Panc1 (cell line): Measurements from ENCODE around the gene PITX1. TPM values are rescaled to one million over a fixed set of nuclear protein-coding genes. Genes with fewer than 3 reads are reported as not detected.
A peak's percentile ranks its signal among the peaks of the same experiment; 100 is the strongest.
"Not testable (repeated sequence)": the region's sequence is repeated elsewhere in the genome, so short reads cannot be mapped to it uniquely, and the experiment has no call there.

Source experiments
- ATAC-seq: fragments of 200-7000 bp; cut with Tn5 transposase; 2 replicates; pipeline ENCODE4 v1.9.1; 2020; ENCODE audit warnings: mild to moderate bottlenecking, moderate library complexity
- BruUV-seq: library from RNA; stranded (reverse); fragments of 400-500 nt; replicated peaks from 2 replicates; lab custom pipeline; 2021; lab: Mats Ljungman, UMichigan
- CTCF ChIA-PET: fragments of 300-600 bp; sonication (Branson Sonifier 250); formaldehyde crosslinking; loops from one replicate; lab custom pipeline; 2022; ENCODE audit warnings: antibody characterized with exemption; lab: Charles Lee
- POLR2A ChIA-PET: fragments of 300-600 bp; sonication (Branson Sonifier 250); formaldehyde crosslinking; loops from one replicate; lab custom pipeline; 2022; ENCODE audit warnings: antibody characterized with exemption; lab: Charles Lee
- DNase-seq: peaks from one replicate; pipeline ENCODE4 v3.0.0-alpha.2; 2010; ENCODE audit warnings: low read depth, low spot score
- H3K27ac ChIP-seq: 2 replicates; pipeline ENCODE4 v1.5.1; 2011; ENCODE audit warnings: mild to moderate bottlenecking, low read length, inconsistent platforms
- H3K27me3 ChIP-seq: fragments of 200-500 bp; sonication (Bioruptor generic); 2 replicates; pipeline ENCODE4 v1.6.0; 2014; ENCODE audit warnings: low read length, inconsistent platforms; ENCODE audit not compliant: control insufficient read depth, insufficient read depth
- H3K36me3 ChIP-seq: fragments of 200-500 bp; sonication (Bioruptor generic); 2 replicates; pipeline ENCODE4 v1.5.1; 2014; ENCODE audit warnings: inconsistent platforms, mild to moderate bottlenecking, low read length, moderate library complexity; ENCODE audit not compliant: control insufficient read depth, insufficient read depth
- H3K4me1 ChIP-seq: 2 replicates; pipeline ENCODE4 v1.5.1; 2011; ENCODE audit warnings: inconsistent platforms, mild to moderate bottlenecking, low read length, moderate library complexity; ENCODE audit not compliant: control insufficient read depth, insufficient read depth
- H3K4me3 ChIP-seq, 2 experiments: 2 replicates each; pipeline ENCODE4 v1.5.1; 2011 to 2012; ENCODE audit warnings: low read depth in 2 of 2, low read length in 2 of 2, mild to moderate bottlenecking in 2 of 2, inconsistent platforms in 1 of 2, moderate library complexity in 1 of 2
- H3K9me3 ChIP-seq: fragments of 200-500 bp; sonication (Bioruptor generic); 2 replicates; pipeline ENCODE4 v1.5.1; 2014; ENCODE audit warnings: low read depth, mild to moderate bottlenecking, inconsistent platforms, low read length, moderate library complexity; ENCODE audit not compliant: control insufficient read depth, insufficient read depth
- POLR2AphosphoS5 ChIP-seq: IDR thresholded peaks from 2 replicates; pipeline ENCODE4 v1.6.1; 2012; ENCODE audit warnings: mild to moderate bottlenecking, low read depth, low read length, moderate library complexity
- SIN3A ChIP-seq: IDR thresholded peaks from 2 replicates; pipeline ENCODE4 v1.6.1; 2012; ENCODE audit warnings: low read depth, mild to moderate bottlenecking, low read length, moderate library complexity, borderline replicate concordance; ENCODE audit not compliant: insufficient read depth
- TCF7L2 ChIP-seq: IDR thresholded peaks from 2 replicates; pipeline ENCODE4 v1.6.1; 2011; ENCODE audit warnings: mild to moderate bottlenecking, low read depth, low read length, inconsistent platforms
- in situ Hi-C: cut with HindIII; loops from 2 replicates; pipeline ENCODE4 v1.10.0; 2016; ENCODE audit warnings: low sequenced_read_pairs, low pct_unique_long_range_greater_than_20kb
- intact Hi-C: fragments of 100-400 bp; cut with micrococcal nuclease; formaldehyde crosslinking; loops from one replicate; pipeline ENCODE4 v1.10.0; 2022; ENCODE audit not compliant: unreplicated experiment
- total RNA-seq: library from RNA; stranded (reverse); gene quantifications from one replicate; pipeline ENCODE4 v1.2.1, GENCODE V29; 2021; ENCODE audit not compliant: unreplicated experiment
- TF ChIP-seq, protein P1 (sequence below): fragments of 450-650 bp; IDR thresholded peaks from 2 replicates; pipeline ENCODE4 v1.5.1; 2017; ENCODE audit warnings: mild to moderate bottlenecking
- TF ChIP-seq, protein P2 (sequence below), 2 experiments: IDR thresholded peaks; 2 replicates each; pipeline ENCODE4 v1.6.1; 2011 to 2012; ENCODE audit warnings: low read depth in 2 of 2, control low read depth in 1 of 2, low read length in 1 of 2, mild to moderate bottlenecking in 1 of 2, moderate library complexity in 1 of 2; ENCODE audit not compliant: insufficient read depth in 1 of 2

The PITX1 gene
- total RNA-seq, 1 experiment from 2014 or later: 41.5 TPM

DNA sequence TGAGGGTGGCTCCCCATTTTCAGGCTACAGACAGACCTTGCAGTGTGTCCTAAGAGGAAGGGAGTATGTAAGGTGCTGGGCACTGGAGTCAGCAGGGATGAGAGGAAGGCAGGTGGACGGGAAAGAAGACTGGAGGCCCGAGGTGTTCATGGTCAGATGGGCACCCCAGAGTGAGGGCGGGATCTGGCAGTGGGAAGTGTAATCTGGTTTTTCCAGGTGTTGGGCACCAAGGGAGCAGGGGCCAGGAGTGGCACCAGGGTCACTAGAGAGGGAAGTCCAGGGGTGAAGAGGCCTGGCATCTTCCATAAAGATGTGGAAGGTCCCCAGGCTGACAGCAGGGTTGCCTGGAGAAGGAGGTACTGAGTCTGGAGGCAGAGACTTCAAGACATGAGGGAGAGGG lies 29.7 kb downstream of the PITX1 start:
- in situ Hi-C loops: no loop called here

DNA sequence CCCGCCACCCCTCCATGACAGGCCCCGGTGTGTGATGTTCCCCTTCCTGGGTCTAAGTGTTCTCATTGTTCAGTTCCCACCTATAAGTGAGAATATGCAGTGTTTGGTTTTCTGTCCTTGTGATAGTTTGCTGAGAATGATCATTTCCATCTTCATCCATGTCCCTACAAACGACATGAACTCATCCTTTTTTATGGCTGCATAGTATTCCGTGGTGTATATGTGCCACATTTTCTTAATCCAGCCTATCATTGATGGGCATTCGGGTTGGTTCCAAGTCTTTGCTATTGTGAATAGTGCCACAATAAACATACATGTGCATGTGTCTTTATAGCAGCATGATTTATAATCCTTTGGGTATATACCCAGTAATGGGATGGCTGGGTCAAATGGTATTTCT lies 36.0 kb downstream of the PITX1 start:
- CTCF ChIA-PET, ATAC-seq, BruUV-seq: not testable (repeated sequence)

More for the DNA sequence above, 29.7 kb downstream of the PITX1 start:
- BruUV-seq: no TSS peak
- TF ChIP-seq SIN3A (no peak), TCF7L2 (no peak), POLR2AphosphoS5 (no peak)
- TF ChIP-seq, protein P1, sequence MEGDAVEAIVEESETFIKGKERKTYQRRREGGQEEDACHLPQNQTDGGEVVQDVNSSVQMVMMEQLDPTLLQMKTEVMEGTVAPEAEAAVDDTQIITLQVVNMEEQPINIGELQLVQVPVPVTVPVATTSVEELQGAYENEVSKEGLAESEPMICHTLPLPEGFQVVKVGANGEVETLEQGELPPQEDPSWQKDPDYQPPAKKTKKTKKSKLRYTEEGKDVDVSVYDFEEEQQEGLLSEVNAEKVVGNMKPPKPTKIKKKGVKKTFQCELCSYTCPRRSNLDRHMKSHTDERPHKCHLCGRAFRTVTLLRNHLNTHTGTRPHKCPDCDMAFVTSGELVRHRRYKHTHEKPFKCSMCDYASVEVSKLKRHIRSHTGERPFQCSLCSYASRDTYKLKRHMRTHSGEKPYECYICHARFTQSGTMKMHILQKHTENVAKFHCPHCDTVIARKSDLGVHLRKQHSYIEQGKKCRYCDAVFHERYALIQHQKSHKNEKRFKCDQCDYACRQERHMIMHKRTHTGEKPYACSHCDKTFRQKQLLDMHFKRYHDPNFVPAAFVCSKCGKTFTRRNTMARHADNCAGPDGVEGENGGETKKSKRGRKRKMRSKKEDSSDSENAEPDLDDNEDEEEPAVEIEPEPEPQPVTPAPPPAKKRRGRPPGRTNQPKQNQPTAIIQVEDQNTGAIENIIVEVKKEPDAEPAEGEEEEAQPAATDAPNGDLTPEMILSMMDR: no peak
- TF ChIP-seq, protein P2, sequence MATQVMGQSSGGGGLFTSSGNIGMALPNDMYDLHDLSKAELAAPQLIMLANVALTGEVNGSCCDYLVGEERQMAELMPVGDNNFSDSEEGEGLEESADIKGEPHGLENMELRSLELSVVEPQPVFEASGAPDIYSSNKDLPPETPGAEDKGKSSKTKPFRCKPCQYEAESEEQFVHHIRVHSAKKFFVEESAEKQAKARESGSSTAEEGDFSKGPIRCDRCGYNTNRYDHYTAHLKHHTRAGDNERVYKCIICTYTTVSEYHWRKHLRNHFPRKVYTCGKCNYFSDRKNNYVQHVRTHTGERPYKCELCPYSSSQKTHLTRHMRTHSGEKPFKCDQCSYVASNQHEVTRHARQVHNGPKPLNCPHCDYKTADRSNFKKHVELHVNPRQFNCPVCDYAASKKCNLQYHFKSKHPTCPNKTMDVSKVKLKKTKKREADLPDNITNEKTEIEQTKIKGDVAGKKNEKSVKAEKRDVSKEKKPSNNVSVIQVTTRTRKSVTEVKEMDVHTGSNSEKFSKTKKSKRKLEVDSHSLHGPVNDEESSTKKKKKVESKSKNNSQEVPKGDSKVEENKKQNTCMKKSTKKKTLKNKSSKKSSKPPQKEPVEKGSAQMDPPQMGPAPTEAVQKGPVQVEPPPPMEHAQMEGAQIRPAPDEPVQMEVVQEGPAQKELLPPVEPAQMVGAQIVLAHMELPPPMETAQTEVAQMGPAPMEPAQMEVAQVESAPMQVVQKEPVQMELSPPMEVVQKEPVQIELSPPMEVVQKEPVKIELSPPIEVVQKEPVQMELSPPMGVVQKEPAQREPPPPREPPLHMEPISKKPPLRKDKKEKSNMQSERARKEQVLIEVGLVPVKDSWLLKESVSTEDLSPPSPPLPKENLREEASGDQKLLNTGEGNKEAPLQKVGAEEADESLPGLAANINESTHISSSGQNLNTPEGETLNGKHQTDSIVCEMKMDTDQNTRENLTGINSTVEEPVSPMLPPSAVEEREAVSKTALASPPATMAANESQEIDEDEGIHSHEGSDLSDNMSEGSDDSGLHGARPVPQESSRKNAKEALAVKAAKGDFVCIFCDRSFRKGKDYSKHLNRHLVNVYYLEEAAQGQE (IDR thresholded peaks at IDR 0.05; ENCODE audit: insufficient read depth in 1 of 2, low read depth in 2 of 2, low read length in 1 of 2): no peak
- no peaks in the 10 kb centered on the region for H3K4me1 ChIP-seq
- H3K27me3 ChIP-seq: no peaks in the 10 kb centered on the region
- H3K36me3 ChIP-seq: no peaks in the 10 kb centered on the region
- no peak overlapping the region for H3K27ac ChIP-seq
- DNase-seq: no peak
- no peak overlapping the region for H3K4me3 ChIP-seq
- no peaks in the 10 kb centered on the region for H3K9me3 ChIP-seq
- no peak for ATAC-seq
- intact Hi-C loops: no loop called here
- POLR2A ChIA-PET: no interaction called here
- CTCF ChIA-PET: no interaction called here

DNA sequence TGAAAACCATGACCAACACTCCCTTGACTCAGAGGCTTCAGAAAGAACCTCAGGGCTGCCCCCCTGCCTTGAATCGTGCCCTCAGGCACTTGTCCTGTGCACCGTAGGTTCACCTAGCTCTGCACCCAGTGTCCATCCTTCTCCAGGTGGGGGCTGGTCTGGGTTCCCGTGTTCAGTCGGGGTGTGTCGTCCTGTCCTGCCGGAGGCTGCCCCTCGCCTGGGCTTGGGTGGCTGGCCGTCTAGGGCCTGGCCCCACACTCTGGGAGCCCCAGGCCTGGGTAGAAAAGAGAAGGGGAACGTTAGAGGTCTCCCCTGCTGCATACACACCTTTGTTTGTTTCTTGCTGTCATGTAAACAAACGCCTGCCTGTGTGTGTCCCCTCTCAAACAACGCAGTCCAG lies 37.0 kb downstream of the PITX1 start:
- intact Hi-C loops: no loop called here
- DNase-seq: no peak
- in situ Hi-C loops: no loop called here
- H3K9me3 ChIP-seq: no peaks in the 10 kb centered on the region
- no peak for TF ChIP-seq SIN3A
- TF ChIP-seq TCF7L2: no peak
- TF ChIP-seq, protein P2 (IDR thresholded peaks at IDR 0.05; ENCODE audit: insufficient read depth in 1 of 2, low read depth in 2 of 2, low read length in 1 of 2): no peak
- TF ChIP-seq POLR2AphosphoS5: no peak
- TF ChIP-seq, protein P1: no peak
- ChIA-PET CTCF (no interaction called here), POLR2A (interaction anchor here (0.6 kb wide), 1 partner anchor 152 kb away, joined by 3 read pairs; the partner anchor contains the start of gene C5orf24)
- H3K27ac ChIP-seq: no peak overlapping the region
- 0 out of 2 replicates have a peak, but pooled peaks have one; percentile 38 for ATAC-seq
- no peak overlapping the region for H3K4me3 ChIP-seq
- H3K27me3 ChIP-seq: no peaks in the 10 kb centered on the region
- no peaks in the 10 kb centered on the region for H3K4me1 ChIP-seq
- no TSS peak for BruUV-seq
- H3K36me3 ChIP-seq: no peaks in the 10 kb centered on the region

More for the DNA sequence above, 36.0 kb downstream of the PITX1 start:
- DNase-seq, intact Hi-C loops, H3K4me1 ChIP-seq, H3K27ac ChIP-seq, POLR2A ChIA-PET, H3K36me3 ChIP-seq, H3K27me3 ChIP-seq, H3K4me3 ChIP-seq, in situ Hi-C loops, H3K9me3 ChIP-seq: not testable (repeated sequence)
